KOPT-K1 (cell line): ENCODE measurements around the gene MLLT3.

Source experiments
- H3K27ac ChIP-seq: fragments of 200-600 bp; sonication (generic); 2 replicates; pipeline ENCODE4 v1.5.1; 2016; ENCODE audit warnings: antibody characterized with exemption, mild to moderate bottlenecking, low read depth, low read length; ENCODE audit not compliant: poor library complexity, severe bottlenecking
- H3K36me3 ChIP-seq: fragments of 200-600 bp; sonication (generic); 2 replicates; pipeline ENCODE4 v1.5.1; 2017; ENCODE audit warnings: antibody characterized with exemption, mild to moderate bottlenecking, low read length, moderate library complexity; ENCODE audit not compliant: insufficient read depth
- H3K9me3 ChIP-seq: fragments of 200-600 bp; sonication (generic); 2 replicates; pipeline ENCODE4 v1.5.1; 2017; ENCODE audit warnings: antibody characterized with exemption, low read length, mild to moderate bottlenecking; ENCODE audit not compliant: insufficient read depth, poor library complexity, severe bottlenecking

MLLT3 gene

GRCh38 chr9:20305452-20305851 is 316.8 kb downstream of the MLLT3 start:
- Histone ChIP-seq H3K36me3 (no peaks in the 10 kb centered on the region), H3K9me3 (no peaks in the 10 kb centered on the region), H3K27ac (no peak overlapping the region)

DNA sequence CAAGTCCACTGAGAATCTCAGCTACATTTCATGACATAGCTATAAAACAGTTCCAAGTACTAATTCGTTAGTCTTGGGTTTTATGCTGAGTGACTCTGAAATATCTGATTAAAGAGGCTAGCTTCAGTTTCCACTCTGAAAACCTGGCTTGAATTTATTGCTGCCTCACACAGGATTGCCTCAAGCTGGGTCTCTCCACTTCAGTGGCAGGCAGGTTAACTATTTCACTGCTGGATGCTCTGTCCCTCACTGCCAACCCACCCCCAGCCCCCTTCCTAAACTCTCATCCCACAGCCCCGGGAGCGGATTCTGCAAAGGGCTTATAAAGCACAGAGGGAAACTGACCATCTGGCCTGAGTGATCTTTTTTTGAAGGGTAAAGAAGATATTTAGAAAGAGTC is 318.3 kb downstream of the MLLT3 start:
- no peak overlapping the region for H3K27ac ChIP-seq
- H3K36me3 ChIP-seq = no peaks in the 10 kb centered on the region
- no peaks in the 10 kb centered on the region for H3K9me3 ChIP-seq

GRCh38 chr9:20303066-20303465 is 319.2 kb downstream of the MLLT3 start:
- no peak overlapping the region for H3K27ac ChIP-seq
- no peaks in the 10 kb centered on the region for H3K36me3 ChIP-seq
- no peaks in the 10 kb centered on the region for H3K9me3 ChIP-seq

- Histone ChIP-seq H3K36me3 (no peaks in the 10 kb centered on the region), H3K9me3 (no peaks in the 10 kb centered on the region), H3K27ac (no peak overlapping the region)
These were observed 320.1 kb downstream of the MLLT3 start for GRCh38 chr9:20302197-20302596.

- no peaks in the 10 kb centered on the region for H3K36me3 ChIP-seq
- no peaks in the 10 kb centered on the region for H3K9me3 ChIP-seq
- no peak overlapping the region for H3K27ac ChIP-seq
These were observed 321.7 kb downstream of the MLLT3 start for GRCh38 chr9:20300430-20301115.

DNA sequence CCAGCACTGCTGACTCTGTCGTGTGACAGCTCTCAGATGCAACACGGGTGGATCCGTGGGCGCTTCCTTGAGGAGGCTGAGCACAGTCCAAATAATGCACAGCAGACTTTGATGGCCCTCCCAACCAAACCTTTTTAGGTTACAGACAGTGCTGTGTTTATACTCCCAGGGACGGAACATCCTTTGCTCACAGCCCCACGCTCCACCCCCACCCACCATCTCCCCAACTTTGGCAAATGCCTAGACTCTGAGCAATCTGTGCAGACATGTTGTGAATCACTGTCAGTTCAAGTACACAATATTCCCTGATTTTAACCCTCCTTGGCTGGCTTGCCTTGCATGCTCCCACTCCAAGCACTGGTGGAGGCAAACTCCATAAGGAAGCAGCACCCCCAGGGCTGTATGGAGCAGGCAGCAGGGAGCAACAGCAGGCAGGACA is 324.6 kb downstream of the MLLT3 start:
- Histone ChIP-seq H3K9me3 (no peaks in the 10 kb centered on the region), H3K36me3 (no peaks in the 10 kb centered on the region), H3K27ac (no peak overlapping the region)

- Histone ChIP-seq H3K36me3 (no peaks in the 10 kb centered on the region), H3K9me3 (no peaks in the 10 kb centered on the region), H3K27ac (no peak overlapping the region)
These were observed 326.7 kb downstream of the MLLT3 start for GRCh38 chr9:20295555-20295954.

DNA sequence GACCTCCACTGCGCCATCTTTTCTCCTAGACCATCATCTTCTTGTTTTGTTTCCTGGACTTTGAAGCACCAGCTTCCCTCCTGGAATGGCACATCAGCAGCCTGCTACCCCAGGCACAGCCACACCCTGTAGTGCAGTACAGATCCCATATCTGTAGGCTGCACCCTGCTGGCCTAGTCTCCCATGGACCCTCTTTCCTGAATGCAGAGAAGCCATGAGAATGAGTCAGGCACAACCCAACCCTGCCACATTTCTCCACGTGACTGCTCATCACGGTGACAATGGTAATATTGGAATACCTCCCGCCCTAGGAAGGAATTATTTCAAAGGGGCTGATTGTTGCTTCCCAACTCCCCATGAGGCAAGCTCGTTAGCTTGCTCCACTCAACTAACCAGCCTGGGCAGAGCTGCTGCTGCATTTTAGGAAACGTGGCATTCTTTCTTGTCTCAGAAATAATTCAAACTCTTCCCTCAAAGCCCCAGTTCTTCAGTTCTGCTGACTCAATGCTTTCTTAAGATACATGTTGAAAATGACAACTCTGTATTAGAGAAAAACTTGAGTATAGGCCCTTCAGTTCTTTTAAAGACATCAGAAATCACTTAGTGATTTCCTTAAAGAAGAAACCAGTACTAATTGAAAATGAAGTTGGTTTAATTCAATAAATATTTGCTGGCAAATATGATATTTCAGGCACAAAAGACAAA is 328.1 kb downstream of the MLLT3 start:
- Histone ChIP-seq H3K27ac (no peak overlapping the region), H3K36me3 (no peaks in the 10 kb centered on the region), H3K9me3 (no peaks in the 10 kb centered on the region)

- Histone ChIP-seq H3K27ac (no peak overlapping the region), H3K36me3 (no peaks in the 10 kb centered on the region), H3K9me3 (peaks cover 5% of the 10 kb centered on the region)
These were observed 330.3 kb downstream of the MLLT3 start for GRCh38 chr9:20292002-20292401.
